H1 (cell line): ENCODE measurements around the gene POLRMT. TPM values are rescaled to one million over a fixed set of nuclear protein-coding genes. Genes with fewer than 3 reads are reported as not detected.

Experiments
- BACH1 ChIP-seq: IDR thresholded peaks from 2 replicates; pipeline ENCODE4 v1.6.1; 2012; ENCODE audit warnings: low read length, improper control_type of control experiment
- BCL11A ChIP-seq, 2 experiments: IDR thresholded peaks; one replicate each; pipeline ENCODE4 v1.6.1; 2011; ENCODE audit warnings: low read depth in 2 of 2, low read length in 2 of 2, mild to moderate bottlenecking in 2 of 2
- KDM4A ChIP-seq: IDR thresholded peaks from one replicate; pipeline ENCODE4 v1.7.1; 2012; ENCODE audit warnings: low read depth, mild to moderate bottlenecking, moderate library complexity, low read length, inconsistent platforms; ENCODE audit not compliant: severe bottlenecking
- POLR2A ChIP-seq, 2 experiments: IDR thresholded peaks; 1 replicate in 1 of 2; 2 replicates in 1 of 2; pipeline ENCODE4 v1.6.1; 2011; ENCODE audit warnings: low read depth in 2 of 2, low read length in 2 of 2, mild to moderate bottlenecking in 2 of 2; ENCODE audit errors: control extremely low read depth in 1 of 2
- POU5F1 ChIP-seq: IDR thresholded peaks from 2 replicates; pipeline ENCODE4 v1.6.1; 2011; ENCODE audit warnings: low read depth, mild to moderate bottlenecking, low read length, moderate library complexity
- SIRT6 ChIP-seq: IDR thresholded peaks from one replicate; pipeline ENCODE4 v1.7.1; 2012; ENCODE audit warnings: low read length, inconsistent platforms
- TAF1 ChIP-seq: IDR thresholded peaks from 2 replicates; pipeline ENCODE4 v1.6.1; 2011; ENCODE audit warnings: mild to moderate bottlenecking, low read depth, low read length
- TEAD4 ChIP-seq: IDR thresholded peaks from 2 replicates; pipeline ENCODE4 v1.6.1; 2012; ENCODE audit warnings: low read depth, low read length, inconsistent platforms, mixed read lengths
- polyA plus RNA-seq, 7 experiments: library from polyadenylated mRNA; depleted of rRNA in 3 of 7; stranded (reverse) in 5 of 7; unstranded in 2 of 7; fragments of >200 nt in 5 of 7; fragments of 200-250 nt in 2 of 7; gene quantifications; 1 replicate in 5 of 7; 2 replicates in 1 of 7; 4 replicates in 1 of 7; pipeline versions ENCODE4 v1.2.1 to v1.2.3, GENCODE V29; 2011 to 2013; ENCODE audit warnings: missing spikeins in 2 of 7, mixed read lengths in 2 of 7
- total RNA-seq: library from RNA; stranded (reverse); fragmentation: NEBNext Ultra II Directional; extraction: Animal tissue kit (Norgen Biotek cat#: 25700); gene quantifications from 2 replicates; pipeline ENCODE4 v1.2.1, GENCODE V29; 2021
- TF ChIP-seq, protein P1 (sequence below): IDR thresholded peaks from 2 replicates; pipeline ENCODE4 v1.6.1; 2012; ENCODE audit warnings: inconsistent platforms
- TF ChIP-seq, protein P2 (sequence below): IDR thresholded peaks from 2 replicates; pipeline ENCODE4 v1.6.1; 2012; ENCODE audit warnings: inconsistent platforms
- TF ChIP-seq, protein P3 (sequence below): fragments of 300-600 bp; sonication (generic); IDR thresholded peaks from 2 replicates; pipeline ENCODE4 v1.7.1; 2012; ENCODE audit warnings: low read length, moderate library complexity, mild to moderate bottlenecking, inconsistent platforms; ENCODE audit not compliant: insufficient replicate concordance

POLRMT gene
- total and polyA plus RNA-seq, 2 of the 8 experiments (the other 6 are each of a cell fraction or from before 2014, with no cell fraction given): 93.0 to 111 TPM

DNA sequence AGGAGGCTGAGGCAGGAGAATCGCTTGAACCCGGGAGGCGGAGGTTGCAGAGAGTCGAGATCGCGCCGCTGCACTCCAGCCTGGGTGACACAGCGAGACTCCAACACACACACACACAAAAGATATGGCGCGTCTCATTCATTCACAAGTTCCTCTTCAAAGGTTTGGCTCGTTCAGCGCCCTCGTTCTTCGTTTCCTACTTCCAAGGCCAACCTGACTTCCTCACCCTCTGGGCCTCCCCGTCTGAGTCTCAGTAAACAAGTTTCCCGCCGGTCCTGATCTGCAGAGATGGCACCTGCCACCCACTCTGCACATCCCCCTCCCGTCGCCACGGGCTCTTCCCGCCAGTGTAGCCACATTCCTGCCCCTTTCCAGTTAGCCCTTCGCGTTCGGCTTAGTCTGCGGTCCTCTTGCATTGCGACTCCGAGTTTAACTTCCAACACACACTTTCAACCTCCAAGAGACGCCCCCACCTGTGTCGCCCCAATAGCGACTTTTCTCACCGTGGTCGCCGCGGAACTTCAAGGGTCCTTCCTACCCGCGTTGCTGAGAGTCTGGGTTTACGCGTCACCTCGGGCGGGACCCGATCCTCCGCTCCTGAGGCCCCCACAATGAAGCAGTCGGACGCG, 62.3 kb downstream of the POLRMT start (continued):
- TF ChIP-seq, protein P1, sequence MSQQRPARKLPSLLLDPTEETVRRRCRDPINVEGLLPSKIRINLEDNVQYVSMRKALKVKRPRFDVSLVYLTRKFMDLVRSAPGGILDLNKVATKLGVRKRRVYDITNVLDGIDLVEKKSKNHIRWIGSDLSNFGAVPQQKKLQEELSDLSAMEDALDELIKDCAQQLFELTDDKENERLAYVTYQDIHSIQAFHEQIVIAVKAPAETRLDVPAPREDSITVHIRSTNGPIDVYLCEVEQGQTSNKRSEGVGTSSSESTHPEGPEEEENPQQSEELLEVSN: peak; percentile 77
- TF ChIP-seq BCL11A (IDR thresholded peaks at IDR 0.05; ENCODE audit: low read depth in 2 of 2, low read length in 2 of 2): no peak
- peak; percentile 83 for TF ChIP-seq TEAD4
- no peak for TF ChIP-seq SIRT6
- TF ChIP-seq POU5F1: no peak
- TF ChIP-seq TAF1: peak; percentile 49; the same call in 1 of the 2 replicates
- peak in 1 of 2 experiments; percentile 67; a peak in 1 of 3 replicates for TF ChIP-seq POLR2A (IDR thresholded peaks at IDR 0.05; ENCODE audit: control extremely low read depth in 1 of 2, low read depth in 2 of 2, low read length in 2 of 2)
- TF ChIP-seq, protein P2, sequence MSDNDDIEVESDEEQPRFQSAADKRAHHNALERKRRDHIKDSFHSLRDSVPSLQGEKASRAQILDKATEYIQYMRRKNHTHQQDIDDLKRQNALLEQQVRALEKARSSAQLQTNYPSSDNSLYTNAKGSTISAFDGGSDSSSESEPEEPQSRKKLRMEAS: peak; percentile 61
- peak; percentile 25 for TF ChIP-seq KDM4A
- TF ChIP-seq BACH1: 0 out of 2 replicates have a peak, but pooled peaks have one; percentile 2
- TF ChIP-seq, protein P3, sequence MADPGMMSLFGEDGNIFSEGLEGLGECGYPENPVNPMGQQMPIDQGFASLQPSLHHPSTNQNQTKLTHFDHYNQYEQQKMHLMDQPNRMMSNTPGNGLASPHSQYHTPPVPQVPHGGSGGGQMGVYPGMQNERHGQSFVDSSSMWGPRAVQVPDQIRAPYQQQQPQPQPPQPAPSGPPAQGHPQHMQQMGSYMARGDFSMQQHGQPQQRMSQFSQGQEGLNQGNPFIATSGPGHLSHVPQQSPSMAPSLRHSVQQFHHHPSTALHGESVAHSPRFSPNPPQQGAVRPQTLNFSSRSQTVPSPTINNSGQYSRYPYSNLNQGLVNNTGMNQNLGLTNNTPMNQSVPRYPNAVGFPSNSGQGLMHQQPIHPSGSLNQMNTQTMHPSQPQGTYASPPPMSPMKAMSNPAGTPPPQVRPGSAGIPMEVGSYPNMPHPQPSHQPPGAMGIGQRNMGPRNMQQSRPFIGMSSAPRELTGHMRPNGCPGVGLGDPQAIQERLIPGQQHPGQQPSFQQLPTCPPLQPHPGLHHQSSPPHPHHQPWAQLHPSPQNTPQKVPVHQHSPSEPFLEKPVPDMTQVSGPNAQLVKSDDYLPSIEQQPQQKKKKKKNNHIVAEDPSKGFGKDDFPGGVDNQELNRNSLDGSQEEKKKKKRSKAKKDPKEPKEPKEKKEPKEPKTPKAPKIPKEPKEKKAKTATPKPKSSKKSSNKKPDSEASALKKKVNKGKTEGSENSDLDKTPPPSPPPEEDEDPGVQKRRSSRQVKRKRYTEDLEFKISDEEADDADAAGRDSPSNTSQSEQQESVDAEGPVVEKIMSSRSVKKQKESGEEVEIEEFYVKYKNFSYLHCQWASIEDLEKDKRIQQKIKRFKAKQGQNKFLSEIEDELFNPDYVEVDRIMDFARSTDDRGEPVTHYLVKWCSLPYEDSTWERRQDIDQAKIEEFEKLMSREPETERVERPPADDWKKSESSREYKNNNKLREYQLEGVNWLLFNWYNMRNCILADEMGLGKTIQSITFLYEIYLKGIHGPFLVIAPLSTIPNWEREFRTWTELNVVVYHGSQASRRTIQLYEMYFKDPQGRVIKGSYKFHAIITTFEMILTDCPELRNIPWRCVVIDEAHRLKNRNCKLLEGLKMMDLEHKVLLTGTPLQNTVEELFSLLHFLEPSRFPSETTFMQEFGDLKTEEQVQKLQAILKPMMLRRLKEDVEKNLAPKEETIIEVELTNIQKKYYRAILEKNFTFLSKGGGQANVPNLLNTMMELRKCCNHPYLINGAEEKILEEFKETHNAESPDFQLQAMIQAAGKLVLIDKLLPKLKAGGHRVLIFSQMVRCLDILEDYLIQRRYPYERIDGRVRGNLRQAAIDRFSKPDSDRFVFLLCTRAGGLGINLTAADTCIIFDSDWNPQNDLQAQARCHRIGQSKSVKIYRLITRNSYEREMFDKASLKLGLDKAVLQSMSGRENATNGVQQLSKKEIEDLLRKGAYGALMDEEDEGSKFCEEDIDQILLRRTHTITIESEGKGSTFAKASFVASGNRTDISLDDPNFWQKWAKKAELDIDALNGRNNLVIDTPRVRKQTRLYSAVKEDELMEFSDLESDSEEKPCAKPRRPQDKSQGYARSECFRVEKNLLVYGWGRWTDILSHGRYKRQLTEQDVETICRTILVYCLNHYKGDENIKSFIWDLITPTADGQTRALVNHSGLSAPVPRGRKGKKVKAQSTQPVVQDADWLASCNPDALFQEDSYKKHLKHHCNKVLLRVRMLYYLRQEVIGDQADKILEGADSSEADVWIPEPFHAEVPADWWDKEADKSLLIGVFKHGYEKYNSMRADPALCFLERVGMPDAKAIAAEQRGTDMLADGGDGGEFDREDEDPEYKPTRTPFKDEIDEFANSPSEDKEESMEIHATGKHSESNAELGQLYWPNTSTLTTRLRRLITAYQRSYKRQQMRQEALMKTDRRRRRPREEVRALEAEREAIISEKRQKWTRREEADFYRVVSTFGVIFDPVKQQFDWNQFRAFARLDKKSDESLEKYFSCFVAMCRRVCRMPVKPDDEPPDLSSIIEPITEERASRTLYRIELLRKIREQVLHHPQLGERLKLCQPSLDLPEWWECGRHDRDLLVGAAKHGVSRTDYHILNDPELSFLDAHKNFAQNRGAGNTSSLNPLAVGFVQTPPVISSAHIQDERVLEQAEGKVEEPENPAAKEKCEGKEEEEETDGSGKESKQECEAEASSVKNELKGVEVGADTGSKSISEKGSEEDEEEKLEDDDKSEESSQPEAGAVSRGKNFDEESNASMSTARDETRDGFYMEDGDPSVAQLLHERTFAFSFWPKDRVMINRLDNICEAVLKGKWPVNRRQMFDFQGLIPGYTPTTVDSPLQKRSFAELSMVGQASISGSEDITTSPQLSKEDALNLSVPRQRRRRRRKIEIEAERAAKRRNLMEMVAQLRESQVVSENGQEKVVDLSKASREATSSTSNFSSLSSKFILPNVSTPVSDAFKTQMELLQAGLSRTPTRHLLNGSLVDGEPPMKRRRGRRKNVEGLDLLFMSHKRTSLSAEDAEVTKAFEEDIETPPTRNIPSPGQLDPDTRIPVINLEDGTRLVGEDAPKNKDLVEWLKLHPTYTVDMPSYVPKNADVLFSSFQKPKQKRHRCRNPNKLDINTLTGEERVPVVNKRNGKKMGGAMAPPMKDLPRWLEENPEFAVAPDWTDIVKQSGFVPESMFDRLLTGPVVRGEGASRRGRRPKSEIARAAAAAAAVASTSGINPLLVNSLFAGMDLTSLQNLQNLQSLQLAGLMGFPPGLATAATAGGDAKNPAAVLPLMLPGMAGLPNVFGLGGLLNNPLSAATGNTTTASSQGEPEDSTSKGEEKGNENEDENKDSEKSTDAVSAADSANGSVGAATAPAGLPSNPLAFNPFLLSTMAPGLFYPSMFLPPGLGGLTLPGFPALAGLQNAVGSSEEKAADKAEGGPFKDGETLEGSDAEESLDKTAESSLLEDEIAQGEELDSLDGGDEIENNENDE: no peak
